ENCODE results near the gene KCNH4. TPM values are rescaled to one million over a fixed set of nuclear protein-coding genes. Genes with fewer than 3 reads are reported as not detected.

Gene KCNH4
- total and polyA plus RNA-seq, 2 of the 13 experiments (the other 11 are each of a cell fraction or from before 2014, with no cell fraction given), result 0.01 to 0.09 TPM

DNA sequence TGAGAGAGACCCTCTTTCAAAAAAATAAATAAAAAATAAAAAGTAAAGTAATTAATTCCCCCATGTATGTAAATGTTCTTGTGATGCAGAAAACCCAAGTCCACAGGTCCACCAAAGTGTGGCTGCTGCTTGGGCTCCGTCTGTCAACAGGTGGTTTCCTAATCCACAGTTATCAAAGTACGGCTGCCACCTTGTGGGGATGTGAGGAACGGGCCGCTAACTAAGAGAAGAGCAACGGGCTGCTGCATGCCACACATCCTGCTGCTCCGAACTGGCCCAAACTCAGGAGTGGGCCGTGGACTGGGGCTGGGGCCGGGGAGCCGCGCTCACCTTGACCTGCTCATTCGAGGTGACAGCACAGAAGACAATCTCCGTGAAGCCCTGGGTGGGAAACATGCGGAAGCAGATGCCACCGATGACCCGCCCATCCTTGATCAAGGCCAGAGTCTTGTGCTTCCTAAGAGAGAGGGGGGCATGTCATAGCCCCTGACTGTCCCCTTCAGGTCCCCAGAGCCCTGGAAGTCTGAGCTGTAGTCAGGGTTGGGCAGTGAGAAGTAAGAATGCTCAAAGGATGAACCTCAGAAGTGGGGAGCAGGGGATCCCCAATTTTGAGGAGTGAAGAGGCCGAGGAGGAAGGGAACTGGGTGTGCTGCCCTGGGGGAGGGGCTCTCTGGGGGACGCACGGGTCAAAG lies 64.1 kb downstream of the KCNH4 start:
- FAIRE-seq (peak; percentile 99), DNase-seq (ENCODE audit: low spot score) (peak; percentile 85), ATAC-seq (peak; percentile 37)
- intact Hi-C loops (cut with micrococcal nuclease; ENCODE audit: unreplicated experiment), result loop anchor here (1.0 to 2.0 kb wide), 3 partner anchors 50 to 154 kb away; no protein-coding TSS in a partner anchor
- POLR2A ChIA-PET, result interaction anchor here (1.7 kb wide), 1 partner anchor 150 kb away, joined by 3 read pairs; no protein-coding TSS in a partner anchor
- Histone ChIP-seq H3K27ac (ENCODE audit: extremely low read length, insufficient read depth, low read length) (no peak overlapping the region), H3K36me3 (replicated peaks in 1 of 2; ENCODE audit: control insufficient read depth in 1 of 2, insufficient read depth in 2 of 2, low read length in 2 of 2) (peaks cover 7 to 35% of the 10 kb centered on the region in 2 experiments), H3K4me2 (ENCODE audit: low read depth, low read length) (no peak overlapping the region), H3K4me3 (replicated peaks in 1 of 3; ENCODE audit: insufficient read depth in 1 of 3, low read depth in 2 of 3, low read length in 3 of 3) (no peak overlapping the region), H4K20me1 (ENCODE audit: insufficient read depth, low read length) (no peaks in the 10 kb centered on the region), H3K27me3 (ENCODE audit: control insufficient read depth in 1 of 2, insufficient read depth in 2 of 2, low read length in 2 of 2) (no peaks in the 10 kb centered on the region), H3K9me3 (ENCODE audit: low read length) (no peaks in the 10 kb centered on the region), H3K79me2 (ENCODE audit: insufficient read depth, low read length) (no peaks in the 10 kb centered on the region), H2AFZ (ENCODE audit: low read length) (no peak overlapping the region), H3K4me1 (ENCODE audit: insufficient read depth, low read length) (peaks cover 45% of the 10 kb centered on the region), H3K9ac (ENCODE audit: insufficient read depth, low read depth, low read length) (no peak overlapping the region)
- BruUV-seq (replicated peaks), result no TSS peak
- CTCF ChIA-PET (ENCODE audit: low intra/inter-chr PET ratio, low total read pairs), result interaction anchor here (0.7 to 4.0 kb wide), 7 partner anchors 13 to 153 kb away, joined by 4 to 76 read pairs (median 6); partner anchors contain the start of gene C17orf113
- 69% methylated on average over 9 of the region's 18 CpGs for WGBS (ENCODE audit: low lambda C conversion rate)
- in situ Hi-C loops (cut with HindIII; ENCODE audit: extremely low pct_ligation_motif_present, low pct_unique_long_range_greater_than_20kb), result no loop called here
- no peak for TF ChIP-seq YEATS2 (CRISPR knock-in tag; IDR thresholded peaks at IDR 0.05; ENCODE audit: borderline replicate concordance)
- TF ChIP-seq EP300 (IDR thresholded peaks at IDR 0.05; ENCODE audit: low read depth in 2 of 2, low read length in 2 of 2), result no peak
- no peak for TF ChIP-seq EP300 (CRISPR knock-in tag; IDR thresholded peaks at IDR 0.05; ENCODE audit: borderline replicate concordance)
- no peak for TF ChIP-seq SP1 (IDR thresholded peaks at IDR 0.05)
- TF ChIP-seq SP1 (CRISPR knock-in tag; IDR thresholded peaks at IDR 0.05), result no peak
- TF ChIP-seq ZNF281 (CRISPR knock-in tag; IDR thresholded peaks at IDR 0.05; ENCODE audit: borderline replicate concordance), result no peak
- TF ChIP-seq, protein P1, sequence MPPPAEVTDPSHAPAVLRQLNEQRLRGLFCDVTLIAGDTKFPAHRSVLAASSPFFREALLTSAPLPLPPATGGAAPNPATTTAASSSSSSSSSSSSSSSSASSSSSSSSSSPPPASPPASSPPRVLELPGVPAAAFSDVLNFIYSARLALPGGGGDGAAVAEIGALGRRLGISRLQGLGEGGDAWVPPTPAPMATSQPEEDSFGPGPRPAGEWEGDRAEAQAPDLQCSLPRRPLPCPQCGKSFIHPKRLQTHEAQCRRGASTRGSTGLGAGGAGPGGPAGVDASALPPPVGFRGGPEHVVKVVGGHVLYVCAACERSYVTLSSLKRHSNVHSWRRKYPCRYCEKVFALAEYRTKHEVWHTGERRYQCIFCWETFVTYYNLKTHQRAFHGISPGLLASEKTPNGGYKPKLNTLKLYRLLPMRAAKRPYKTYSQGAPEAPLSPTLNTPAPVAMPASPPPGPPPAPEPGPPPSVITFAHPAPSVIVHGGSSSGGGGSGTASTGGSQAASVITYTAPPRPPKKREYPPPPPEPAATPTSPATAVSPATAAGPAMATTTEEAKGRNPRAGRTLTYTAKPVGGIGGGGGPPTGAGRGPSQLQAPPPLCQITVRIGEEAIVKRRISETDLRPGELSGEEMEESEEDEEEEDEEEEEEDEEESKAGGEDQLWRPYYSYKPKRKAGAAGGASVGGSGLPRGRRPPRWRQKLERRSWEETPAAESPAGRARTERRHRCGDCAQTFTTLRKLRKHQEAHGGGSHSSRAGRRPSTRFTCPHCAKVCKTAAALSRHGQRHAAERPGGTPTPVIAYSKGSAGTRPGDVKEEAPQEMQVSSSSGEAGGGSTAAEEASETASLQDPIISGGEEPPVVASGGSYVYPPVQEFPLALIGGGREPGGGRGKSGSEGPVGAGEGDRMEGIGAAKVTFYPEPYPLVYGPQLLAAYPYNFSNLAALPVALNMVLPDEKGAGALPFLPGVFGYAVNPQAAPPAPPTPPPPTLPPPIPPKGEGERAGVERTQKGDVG (CRISPR knock-in tag; IDR thresholded peaks at IDR 0.05; ENCODE audit: borderline replicate concordance), result no peak
- no peak for TF ChIP-seq ZNF34 (CRISPR knock-in tag; IDR thresholded peaks at IDR 0.05; ENCODE audit: borderline replicate concordance)
- no peak for TF ChIP-seq AKAP8 (CRISPR knock-in tag; IDR thresholded peaks at IDR 0.05)
- TF ChIP-seq ZNF570 (CRISPR knock-in tag; IDR thresholded peaks at IDR 0.05; ENCODE audit: borderline replicate concordance), result no peak
- TF ChIP-seq ZBTB21 (CRISPR knock-in tag; IDR thresholded peaks at IDR 0.05), result no peak
- TF ChIP-seq ZNF446 (CRISPR knock-in tag; IDR thresholded peaks at IDR 0.05), result no peak
- no peak for TF ChIP-seq ZNF660 (CRISPR knock-in tag; IDR thresholded peaks at IDR 0.05; ENCODE audit: borderline replicate concordance, low read depth)
- TF ChIP-seq ZNF530 (CRISPR knock-in tag; IDR thresholded peaks at IDR 0.05; ENCODE audit: low read depth), result no peak
- no peak for TF ChIP-seq CHD2 (IDR thresholded peaks at IDR 0.05; ENCODE audit: low read depth, low read length)
- TF ChIP-seq BCLAF1 (IDR thresholded peaks at IDR 0.05), result no peak

Data from HepG2 (cell line).